Stimulated activated CD4-positive, alpha-beta T cell treated with anti-CD3 and anti-CD28 coated beads, Interleukin-15, amount 100 ng/mL, for 48 hours (primary cell): Measurements from ENCODE around the gene MGST3.
"Not testable (repeated sequence)": the region's sequence is repeated elsewhere in the genome, so short reads cannot be mapped to it uniquely, and the experiment has no call there.

Source experiments
- DNase-seq, 2 donors: peaks; one replicate each; pipeline ENCODE4 v3.0.0-alpha.2; 2020; ENCODE audit warnings: low read depth in 2 of 2

The MGST3 gene

DNA sequence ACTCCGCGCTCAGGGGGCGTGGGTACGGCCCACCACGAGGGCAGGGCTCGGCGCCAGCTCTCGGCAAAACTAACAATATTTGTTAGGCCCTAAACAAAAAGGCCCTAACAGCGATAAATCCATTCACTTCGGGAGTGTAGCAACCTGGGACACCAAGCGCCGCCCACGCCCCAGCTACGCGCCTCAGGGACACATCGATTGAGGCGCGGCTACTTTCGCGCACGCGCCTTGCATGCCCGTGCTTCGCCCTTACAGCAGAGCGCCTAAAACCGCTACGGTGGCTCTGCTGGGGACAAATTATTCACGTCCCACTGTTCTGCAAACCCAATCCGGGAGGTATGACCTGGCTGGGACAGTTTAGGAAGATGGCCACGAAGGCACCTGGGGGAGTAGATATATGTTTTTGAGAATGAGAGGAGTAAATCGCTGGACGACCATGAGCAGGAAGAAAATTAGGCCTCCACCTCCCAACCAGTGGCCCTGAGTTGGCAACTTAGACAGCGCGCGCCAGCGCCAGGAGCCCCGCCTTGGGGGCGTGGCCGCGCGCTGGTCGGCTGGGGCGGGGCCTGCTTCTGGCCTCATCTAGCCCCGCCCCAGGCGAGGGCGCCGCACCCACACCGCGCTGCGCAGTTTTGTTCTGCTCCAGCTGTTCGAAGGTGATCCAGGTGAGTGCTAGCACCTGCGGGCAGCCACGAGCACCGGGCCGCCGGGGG is at the start of gene MGST3:
Gene MGST3 (plus strand): TSS at position 606 of the 713 bp plus-strand sequence. CDS start 18,614 bp downstream, outside the sequence.
- DNase-seq: peak; percentile 92 to 94

GRCh38 chr1:165581926-165582325 is 49.1 kb upstream of the MGST3 start:
- no peak for DNase-seq

GRCh38 chr1:165586398-165586797 is 44.6 kb upstream of the MGST3 start:
- DNase-seq: no peak

DNA sequence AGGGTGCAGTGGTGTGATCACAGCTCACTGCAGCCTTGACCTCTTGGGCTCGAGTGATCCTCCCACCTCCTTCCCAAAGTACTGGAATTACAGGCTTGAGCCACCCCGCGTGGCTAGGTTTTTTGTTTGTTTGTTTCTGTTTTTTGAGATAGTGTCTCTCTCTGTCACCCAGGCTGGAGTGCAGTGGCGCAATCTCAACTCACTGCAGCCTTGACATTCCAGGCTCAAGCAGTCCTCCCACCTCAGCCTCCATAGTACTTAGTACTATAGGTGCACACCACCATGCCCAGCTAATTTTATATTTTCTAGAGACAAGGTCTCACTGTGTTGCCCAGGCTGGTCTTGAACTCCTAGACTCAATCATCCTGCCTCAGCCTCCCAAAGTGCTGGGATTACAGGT is 39.6 kb upstream of the MGST3 start:
- not testable (repeated sequence) for DNase-seq

DNA sequence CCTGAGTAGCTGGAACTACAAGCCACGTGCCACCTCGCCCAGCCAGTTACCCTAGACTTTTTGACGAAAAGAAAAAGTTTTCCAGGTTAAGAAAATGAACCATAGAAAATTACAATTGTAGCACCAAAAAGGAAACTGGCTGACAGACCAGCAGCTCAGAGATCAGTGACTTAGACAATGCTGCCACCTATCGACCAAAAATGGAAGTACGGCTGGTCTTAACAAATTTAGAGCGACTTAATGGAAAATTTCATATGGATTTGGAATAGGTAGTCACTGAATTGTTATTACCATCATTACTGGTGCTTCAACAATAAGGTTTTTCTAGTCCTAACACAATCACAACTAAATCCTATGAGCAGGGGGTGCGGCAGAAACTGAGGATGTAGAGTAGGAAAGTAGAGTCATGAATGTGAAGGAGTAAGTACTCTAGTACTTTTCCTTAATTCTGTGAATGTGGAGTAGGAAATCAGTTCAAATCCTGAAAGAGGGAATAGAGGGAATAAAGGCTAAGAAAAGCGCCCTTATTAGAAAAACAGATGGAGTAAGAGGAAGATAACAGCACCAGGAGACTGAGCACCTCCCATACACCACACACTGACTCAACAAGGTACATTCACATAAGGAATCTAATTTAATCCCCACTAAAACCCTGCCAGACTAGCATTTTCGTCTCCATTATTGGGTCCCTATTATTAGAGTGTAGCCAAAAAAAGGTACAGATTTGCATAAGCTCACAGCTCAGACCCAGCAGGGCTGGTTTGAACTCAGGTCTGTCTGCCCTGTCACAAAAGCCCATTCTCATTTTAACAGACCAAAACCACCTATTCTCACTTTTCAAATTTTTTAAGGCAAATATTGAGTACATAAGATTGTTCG is 37.9 kb upstream of the MGST3 start:
- peak; percentile 47 to 73 for DNase-seq

DNA sequence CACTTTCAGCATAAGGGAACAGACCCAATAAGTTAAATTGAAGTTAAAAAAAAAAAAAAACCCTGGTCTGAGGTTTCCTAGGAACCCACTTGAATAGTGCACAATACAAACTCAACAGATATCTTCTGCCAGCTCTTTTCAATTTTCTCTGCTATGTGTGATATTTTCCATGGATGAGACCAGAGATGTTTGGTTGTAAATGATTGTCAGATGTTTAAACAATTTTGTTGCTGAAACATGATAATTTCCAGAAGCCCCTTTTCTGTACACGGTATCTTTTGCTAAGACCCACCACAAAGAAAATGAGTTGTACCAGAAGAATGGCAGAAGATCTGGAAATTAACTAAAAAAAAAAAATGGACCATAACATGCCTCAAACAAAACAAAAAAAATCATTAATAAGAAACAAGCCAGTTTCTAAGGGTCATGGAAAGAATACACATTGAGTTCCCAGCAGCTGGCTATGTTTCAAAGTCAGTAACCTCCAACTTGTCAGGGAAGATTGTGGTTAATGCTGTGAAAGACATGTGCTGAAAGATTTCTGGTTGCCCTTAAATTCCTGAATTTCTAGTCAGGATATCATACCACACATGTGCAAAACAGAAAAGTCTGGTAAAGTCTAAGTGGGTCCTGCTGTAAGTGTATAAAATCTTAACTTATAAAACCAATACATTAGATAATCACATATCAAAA is 35.6 kb upstream of the MGST3 start:
- no peak for DNase-seq

DNA sequence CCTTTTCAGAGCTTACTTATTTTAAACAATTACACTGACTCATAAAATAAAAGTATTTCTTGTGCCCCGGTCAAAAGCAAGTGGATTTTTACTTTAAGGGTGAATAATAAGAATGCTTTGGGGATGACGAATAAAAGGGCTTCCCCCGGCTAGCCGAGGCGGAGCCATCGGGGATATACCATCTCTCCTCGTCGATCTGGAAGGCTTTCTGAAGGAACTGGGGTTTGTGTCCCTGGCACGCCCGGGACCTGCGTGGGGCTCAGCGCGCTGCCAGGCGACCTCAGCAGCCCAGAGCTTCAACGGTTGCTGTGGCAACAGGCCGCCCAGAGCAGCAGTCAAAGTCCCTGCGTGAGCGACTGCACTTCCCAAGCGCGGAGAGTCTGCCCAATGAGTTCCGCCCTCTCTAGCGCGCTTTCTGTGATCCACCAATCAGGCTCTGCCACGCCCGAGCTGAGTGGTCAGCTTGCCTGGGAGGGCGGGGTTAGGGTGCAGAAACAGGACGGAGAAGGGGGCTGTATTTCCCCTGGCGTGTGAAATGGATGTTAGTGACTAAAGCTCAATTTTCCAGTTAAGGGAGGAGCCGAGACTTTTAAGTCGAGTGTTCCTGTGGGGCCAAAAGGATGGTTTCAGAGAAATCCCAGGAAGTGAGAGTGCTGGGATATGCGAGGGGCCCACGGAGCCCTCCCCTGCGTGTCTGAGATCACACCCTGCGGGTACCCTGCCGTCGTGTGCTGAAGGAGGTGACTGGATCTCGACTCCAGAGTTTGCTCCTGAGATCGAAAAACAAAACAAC is 33.0 kb upstream of the MGST3 start:
- peak; percentile 92 to 95 for DNase-seq

- DNase-seq: no peak
Observed at GRCh38 chr1:165598676-165599059, 32.4 kb upstream of the MGST3 start.

- DNase-seq: no peak
Observed at GRCh38 chr1:165600793-165601192, 30.2 kb upstream of the MGST3 start.

GRCh38 chr1:165603810-165604209 is 27.2 kb upstream of the MGST3 start:
- no peak for DNase-seq

DNA sequence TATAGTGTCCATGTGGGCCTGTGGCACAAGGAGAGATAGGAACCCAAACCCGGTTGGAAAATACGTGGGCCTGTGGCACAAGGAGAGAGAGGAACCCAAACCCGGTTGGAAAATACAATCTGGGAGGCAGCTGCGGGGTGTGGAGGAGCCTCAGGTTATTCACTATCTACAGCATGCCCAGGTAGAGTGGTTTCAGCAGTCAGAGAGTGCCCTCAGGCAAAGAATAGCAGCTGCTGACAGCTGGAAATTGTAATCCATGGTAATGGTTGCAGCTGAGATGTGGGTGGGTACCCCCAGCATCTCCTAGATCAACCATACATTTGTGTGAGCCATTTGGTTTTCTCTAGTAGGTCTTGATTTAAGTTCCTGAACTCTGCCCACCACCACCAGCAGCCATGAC is 25.8 kb upstream of the MGST3 start:
- DNase-seq: no peak

DNA sequence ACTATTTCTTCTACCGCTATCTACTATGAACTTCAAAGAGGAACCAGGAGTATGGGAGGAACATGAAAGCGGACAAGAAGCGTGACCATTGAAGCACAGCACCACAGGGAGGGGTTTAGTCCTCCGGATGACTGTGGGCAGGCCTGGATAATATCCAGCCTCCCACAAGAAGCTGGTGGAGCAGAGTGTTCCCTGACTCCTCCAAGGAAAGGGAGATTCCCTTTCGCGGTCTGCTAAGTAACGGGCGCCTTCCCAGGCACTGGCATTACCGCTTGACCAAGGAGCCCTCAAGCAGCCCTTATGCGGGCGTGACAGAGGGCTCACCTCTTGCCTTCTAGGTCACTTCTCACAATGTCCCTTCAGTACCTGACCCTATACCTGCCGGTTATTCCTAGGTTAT is 24.4 kb upstream of the MGST3 start:
- not testable (repeated sequence) for DNase-seq

- no peak for DNase-seq
Observed at GRCh38 chr1:165610866-165611265, 20.2 kb upstream of the MGST3 start.

GRCh38 chr1:165612062-165612461 is 19.0 kb upstream of the MGST3 start:
- no peak for DNase-seq

DNA sequence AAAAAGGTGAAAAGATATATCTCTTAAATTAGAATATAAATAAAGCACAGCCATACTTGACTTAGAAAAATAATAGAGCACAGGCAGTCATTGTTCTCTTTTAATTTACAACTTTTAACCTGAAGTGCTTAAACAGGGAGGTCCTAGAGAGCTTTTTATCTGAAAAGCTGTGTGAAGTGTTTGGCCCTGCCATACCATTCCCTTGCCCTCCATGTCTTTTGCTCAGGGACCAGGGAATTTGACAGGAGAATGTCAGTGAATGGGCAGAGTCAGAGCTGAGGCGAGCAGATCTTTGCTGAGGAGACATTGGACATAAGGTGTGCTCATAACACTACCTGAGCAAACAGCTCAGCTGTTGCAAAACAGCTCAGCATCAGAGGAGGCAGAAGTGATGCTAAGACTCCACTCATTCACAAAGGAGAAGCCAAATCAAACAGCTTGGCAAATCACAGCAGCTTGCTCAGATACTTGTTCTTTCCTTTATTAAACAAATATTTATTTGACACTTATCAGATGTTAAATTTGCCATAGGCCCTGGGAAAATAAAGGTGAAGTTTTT is 14.9 kb upstream of the MGST3 start:
- DNase-seq: no peak

DNA sequence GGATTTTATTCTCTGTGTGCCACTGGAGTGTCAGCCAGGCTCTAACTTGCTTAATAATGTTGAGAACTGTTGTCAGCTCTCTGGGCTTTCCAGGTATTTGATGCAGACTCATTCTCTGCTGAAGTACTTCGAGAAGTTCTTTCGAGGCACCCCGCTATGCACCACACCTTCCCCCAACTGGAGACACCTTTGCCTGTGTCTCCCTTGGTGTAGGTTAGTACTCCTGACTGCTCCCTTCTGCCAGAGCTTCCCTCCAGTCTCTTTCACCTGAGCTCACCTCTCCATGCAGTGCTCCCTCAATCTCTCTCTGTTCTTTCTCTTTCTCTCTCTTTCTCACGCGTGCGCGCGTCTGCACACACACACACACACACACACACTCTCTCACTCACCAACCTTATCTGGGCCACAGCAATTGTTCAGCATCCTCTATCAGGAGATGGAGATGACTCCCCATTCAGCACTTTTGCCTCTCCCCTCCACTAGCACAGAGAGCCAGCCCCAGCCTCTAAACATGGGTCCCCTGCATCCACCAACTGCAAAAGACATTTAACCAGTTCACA is 14.0 kb upstream of the MGST3 start:
- DNase-seq: no peak

GRCh38 chr1:165619647-165620151 is 11.3 kb upstream of the MGST3 start:
- DNase-seq: no peak

- DNase-seq: no peak
Observed at GRCh38 chr1:165623624-165624023, 7.4 kb upstream of the MGST3 start.

DNA sequence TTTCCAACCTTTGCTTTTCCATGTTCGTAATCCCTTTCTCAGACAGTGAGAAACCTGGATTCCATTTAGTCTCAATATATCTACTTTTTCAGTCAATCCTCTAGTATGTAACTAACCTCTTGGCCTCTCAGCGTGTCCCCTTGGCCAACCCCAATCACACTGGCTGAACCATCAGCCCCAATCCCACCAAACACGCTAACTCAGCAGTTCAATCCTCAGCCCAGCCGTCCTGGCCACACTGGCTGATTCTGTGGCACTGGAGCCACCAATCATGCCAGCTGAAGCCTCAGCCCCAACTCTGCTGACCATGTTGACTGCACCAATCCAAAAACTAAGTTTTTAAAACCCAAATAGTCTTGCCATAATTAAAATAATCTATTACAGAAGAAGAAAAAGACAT is 6.6 kb upstream of the MGST3 start:
- no peak for DNase-seq

GRCh38 chr1:165628147-165628822 is 2.7 kb upstream of the MGST3 start:
- DNase-seq: no peak
